ENCODE measurements around the gene TTYH2. TPM values are rescaled to one million over a fixed set of nuclear protein-coding genes. Genes with fewer than 3 reads are reported as not detected.

Gene TTYH2
- total and polyA plus RNA-seq, 5 donors from 2014 or later: 6.7 to 23.3 (median 10.8) TPM

- H3K27me3 Mint-ChIP-seq: no peaks in the 10 kb centered on the region
- no peak overlapping the region for H3K4me3 Mint-ChIP-seq
- H3K27ac ChIP-seq (ENCODE audit: insufficient read depth, low read length, poor library complexity, severe bottlenecking): no peak overlapping the region
- H3K36me3 ChIP-seq (ENCODE audit: control insufficient read depth, insufficient read depth, low read length): peaks cover 38% of the 10 kb centered on the region
- no peaks in the 10 kb centered on the region for H3K27me3 ChIP-seq (ENCODE audit: control insufficient read depth, insufficient read depth, low read length)
- H3K4me1 ChIP-seq (ENCODE audit: control insufficient read depth, insufficient read depth, low read length, poor library complexity, severe bottlenecking): no peaks in the 10 kb centered on the region
- peaks cover 0 to 18% (median under 1%) of the 10 kb centered on the region in 4 donors for H3K4me1 Mint-ChIP-seq
- DNase-seq (no peak), ATAC-seq (ENCODE audit: low read depth in 2 of 2) (no peak)
- peak overlapping the region in 1 of 3 donors; percentile 59 for H3K27ac Mint-ChIP-seq
- H3K9me3 ChIP-seq (ENCODE audit: control insufficient read depth in 2 of 2, low read length in 2 of 2): no peaks in the 10 kb centered on the region
- H3K4me3 ChIP-seq (ENCODE audit: low read depth, low read length): no peak overlapping the region
- peaks cover 0 to 1% (median 0%) of the 10 kb centered on the region in 7 donors for H3K9me3 Mint-ChIP-seq
- H3K36me3 Mint-ChIP-seq: peaks cover 57% of the 10 kb centered on the region
Observed at GRCh38 chr17:74223901-74224300, 10.5 kb downstream of the TTYH2 start.

- H3K36me3 ChIP-seq (ENCODE audit: control insufficient read depth, insufficient read depth, low read length): peaks cover 43% of the 10 kb centered on the region
- peaks cover 0 to 14% (median under 1%) of the 10 kb centered on the region in 4 donors for H3K4me1 Mint-ChIP-seq
- peaks cover 52% of the 10 kb centered on the region for H3K36me3 Mint-ChIP-seq
Observed at GRCh38 chr17:74224959-74225725, 11.8 kb downstream of the TTYH2 start.

GRCh38 chr17:74226252-74226651 lies 12.9 kb downstream of the TTYH2 start:
- Histone ChIP-seq H3K27me3 (ENCODE audit: control insufficient read depth, insufficient read depth, low read length) (no peaks in the 10 kb centered on the region), H3K4me1 (ENCODE audit: control insufficient read depth, insufficient read depth, low read length, poor library complexity, severe bottlenecking) (no peaks in the 10 kb centered on the region), H3K27ac (ENCODE audit: insufficient read depth, low read length, poor library complexity, severe bottlenecking) (no peak overlapping the region), H3K9me3 (ENCODE audit: control insufficient read depth in 2 of 2, low read length in 2 of 2) (no peaks in the 10 kb centered on the region), H3K4me3 (ENCODE audit: low read depth, low read length) (no peak overlapping the region), H3K36me3 (ENCODE audit: control insufficient read depth, insufficient read depth, low read length) (peaks cover 53% of the 10 kb centered on the region)
- Mint-ChIP-seq H3K27me3 (no peaks in the 10 kb centered on the region), H3K27ac (no peak overlapping the region), H3K9me3 (peaks cover 0 to 1% (median 0%) of the 10 kb centered on the region in 7 donors), H3K4me1 (peaks cover 0 to 14% (median under 1%) of the 10 kb centered on the region in 4 donors), H3K36me3 (peaks cover 57% of the 10 kb centered on the region), H3K4me3 (no peak overlapping the region)
- ATAC-seq (ENCODE audit: low read depth in 2 of 2) (no peak), DNase-seq (no peak)

More at GRCh38 chr17:74224959-74225725, 11.8 kb downstream of the TTYH2 start:
- Histone ChIP-seq H3K4me1 (ENCODE audit: control insufficient read depth, insufficient read depth, low read length, poor library complexity, severe bottlenecking) (no peaks in the 10 kb centered on the region), H3K4me3 (ENCODE audit: low read depth, low read length) (no peak overlapping the region), H3K27me3 (ENCODE audit: control insufficient read depth, insufficient read depth, low read length) (no peaks in the 10 kb centered on the region), H3K27ac (ENCODE audit: insufficient read depth, low read length, poor library complexity, severe bottlenecking) (no peak overlapping the region), H3K9me3 (ENCODE audit: control insufficient read depth in 2 of 2, low read length in 2 of 2) (no peaks in the 10 kb centered on the region)
- Mint-ChIP-seq H3K9me3 (peaks cover 0 to 1% (median 0%) of the 10 kb centered on the region in 7 donors), H3K27ac (peak overlapping the region in 1 of 3 donors; percentile 65), H3K4me3 (no peak overlapping the region), H3K27me3 (no peaks in the 10 kb centered on the region)
- ATAC-seq (ENCODE audit: low read depth in 2 of 2) (no peak), DNase-seq (no peak)

GRCh38 chr17:74227271-74228080 lies 14.1 kb downstream of the TTYH2 start:
- H3K27ac Mint-ChIP-seq: no peak overlapping the region

GRCh38 chr17:74228306-74228978 lies 15.1 kb downstream of the TTYH2 start:
- Mint-ChIP-seq H3K27ac (peak overlapping the region in 2 of 3 donors; percentile 79 to 85), H3K4me3 (no peak overlapping the region), H3K4me1 (peaks cover 0 to 17% (median 3%) of the 10 kb centered on the region in 4 donors), H3K27me3 (no peaks in the 10 kb centered on the region), H3K36me3 (peaks cover 66% of the 10 kb centered on the region), H3K9me3 (peaks cover 0 to 1% (median 0%) of the 10 kb centered on the region in 7 donors)
- H3K4me3 ChIP-seq (ENCODE audit: low read depth, low read length): no peak overlapping the region
- H3K27me3 ChIP-seq (ENCODE audit: control insufficient read depth, insufficient read depth, low read length): no peaks in the 10 kb centered on the region
- H3K36me3 ChIP-seq (ENCODE audit: control insufficient read depth, insufficient read depth, low read length): peaks cover 52% of the 10 kb centered on the region
- no peaks in the 10 kb centered on the region for H3K4me1 ChIP-seq (ENCODE audit: control insufficient read depth, insufficient read depth, low read length, poor library complexity, severe bottlenecking)
- H3K27ac ChIP-seq (ENCODE audit: insufficient read depth, low read length, poor library complexity, severe bottlenecking): no peak overlapping the region
- ATAC-seq (ENCODE audit: low read depth in 2 of 2) (no peak), DNase-seq (no peak)
- H3K9me3 ChIP-seq (ENCODE audit: control insufficient read depth in 2 of 2, low read length in 2 of 2): no peaks in the 10 kb centered on the region

More at GRCh38 chr17:74227271-74228080, 14.1 kb downstream of the TTYH2 start:
- Histone ChIP-seq H3K27ac (ENCODE audit: insufficient read depth, low read length, poor library complexity, severe bottlenecking) (no peak overlapping the region), H3K4me3 (ENCODE audit: low read depth, low read length) (no peak overlapping the region), H3K36me3 (ENCODE audit: control insufficient read depth, insufficient read depth, low read length) (peaks cover 51% of the 10 kb centered on the region), H3K9me3 (ENCODE audit: control insufficient read depth in 2 of 2, low read length in 2 of 2) (no peaks in the 10 kb centered on the region), H3K27me3 (ENCODE audit: control insufficient read depth, insufficient read depth, low read length) (no peaks in the 10 kb centered on the region), H3K4me1 (ENCODE audit: control insufficient read depth, insufficient read depth, low read length, poor library complexity, severe bottlenecking) (no peaks in the 10 kb centered on the region)
- Mint-ChIP-seq H3K4me1 (peaks cover 0 to 14% (median under 1%) of the 10 kb centered on the region in 4 donors), H3K9me3 (peaks cover 0 to 1% (median 0%) of the 10 kb centered on the region in 7 donors), H3K4me3 (no peak overlapping the region), H3K27me3 (no peaks in the 10 kb centered on the region), H3K36me3 (peaks cover 61% of the 10 kb centered on the region)
- no peak for ATAC-seq (ENCODE audit: low read depth in 2 of 2)
- DNase-seq: no peak

GRCh38 chr17:74230896-74231295 lies 17.5 kb downstream of the TTYH2 start:
- H3K4me1 ChIP-seq (ENCODE audit: control insufficient read depth, insufficient read depth, low read length, poor library complexity, severe bottlenecking): no peaks in the 10 kb centered on the region
- no peak overlapping the region for H3K27ac ChIP-seq (ENCODE audit: insufficient read depth, low read length, poor library complexity, severe bottlenecking)
- H3K27me3 ChIP-seq (ENCODE audit: control insufficient read depth, insufficient read depth, low read length): no peaks in the 10 kb centered on the region
- H3K9me3 Mint-ChIP-seq: peaks cover 0 to 1% (median 0%) of the 10 kb centered on the region in 7 donors
- H3K27ac Mint-ChIP-seq: no peak overlapping the region
- no peaks in the 10 kb centered on the region for H3K27me3 Mint-ChIP-seq
- no peaks in the 10 kb centered on the region for H3K9me3 ChIP-seq (ENCODE audit: control insufficient read depth in 2 of 2, low read length in 2 of 2)
- H3K36me3 Mint-ChIP-seq: peaks cover 47% of the 10 kb centered on the region
- H3K4me1 Mint-ChIP-seq: peaks cover 0 to 18% (median 3%) of the 10 kb centered on the region in 4 donors
- DNase-seq (no peak), ATAC-seq (ENCODE audit: low read depth in 2 of 2) (no peak)
- H3K4me3 ChIP-seq (ENCODE audit: low read depth, low read length): no peak overlapping the region
- peaks cover 39% of the 10 kb centered on the region for H3K36me3 ChIP-seq (ENCODE audit: control insufficient read depth, insufficient read depth, low read length)
- H3K4me3 Mint-ChIP-seq: no peak overlapping the region
